A549 (cell line): ENCODE measurements around the gene ZDHHC24. TPM values are rescaled to one million over a fixed set of nuclear protein-coding genes. Genes with fewer than 3 reads are reported as not detected.

Experiments
- ATAC-seq, 2 experiments: fragments of 200-7000 bp in 1 of 2; fragments of >200 bp in 1 of 2; cut with Nextera tagmentation in 1 of 2; cut with Tn5 transposase in 1 of 2; 3 replicates each; pipeline versions ENCODE4 v1.8.0 to v1.9.1; 2018 to 2020; ENCODE audit warnings: mild to moderate bottlenecking in 1 of 2, moderate library complexity in 1 of 2
- CTCF ChIA-PET: fragments of 300-600 bp; sonication (Branson Sonifier 250); formaldehyde crosslinking; extraction: SDS; loops from one replicate; lab custom pipeline; 2021; ENCODE audit warnings: antibody characterized with exemption, inconsistent platforms; lab: Yijun Ruan, JAX
- POLR2A ChIA-PET: fragments of 350-600 bp; formaldehyde crosslinking; extraction: SDS; loops from one replicate; lab custom pipeline; 2021; ENCODE audit warnings: antibody characterized with exemption, inconsistent platforms; lab: Yijun Ruan, JAX
- DNase-seq, 2 experiments: peaks; one replicate each; pipeline versions ENCODE4 v3.0.0 to v3.0.0-alpha.2; 2011 to 2016; ENCODE audit warnings: low read depth in 1 of 2, low spot score in 1 of 2
- FAIRE-seq: peaks from 2 replicates; lab custom pipeline; 2011; peaks lifted over from hg19 to GRCh38; lab: Jason Lieb, UNC
- H3K27ac ChIP-seq, 2 experiments: fragments of >200 bp; sonication (Bioruptor Twin); formaldehyde crosslinking; 3 replicates each; pipeline ENCODE4 v1.5.1; 2016 to 2017
- H3K4me1 ChIP-seq: fragments of >200 bp; sonication (Bioruptor Twin); formaldehyde crosslinking; 3 replicates; pipeline ENCODE4 v1.6.1; 2016
- H3K4me2 ChIP-seq: fragments of >200 bp; sonication (Bioruptor Twin); formaldehyde crosslinking; 3 replicates; pipeline ENCODE4 v1.6.1; 2016
- H3K4me3 ChIP-seq: fragments of >200 bp; sonication (Bioruptor Twin); formaldehyde crosslinking; 3 replicates; pipeline ENCODE4 v1.5.1; 2016
- H3K9me3 ChIP-seq: fragments of >200 bp; sonication (Bioruptor Twin); formaldehyde crosslinking; 3 replicates; pipeline ENCODE4 v1.6.1; 2016
- CBX2 ChIP-seq: fragments of 200-600 bp; sonication (generic); IDR thresholded peaks from 2 replicates; pipeline ENCODE4 v1.6.1; 2016; ENCODE audit warnings: low read depth, mild to moderate bottlenecking, borderline replicate concordance
- CBX8 ChIP-seq: fragments of 200-600 bp; sonication (generic); IDR thresholded peaks from 2 replicates; pipeline ENCODE4 v1.6.1; 2016
- EHMT2 ChIP-seq: fragments of 200-600 bp; sonication (generic); IDR thresholded peaks from 2 replicates; pipeline ENCODE4 v1.6.1; 2016; ENCODE audit warnings: antibody characterized with exemption, low read depth, mild to moderate bottlenecking, moderate library complexity
- ESRRA ChIP-seq: fragments of 150-350 bp; IDR thresholded peaks from 2 replicates; pipeline ENCODE4 v1.6.1; 2014; ENCODE audit warnings: mild to moderate bottlenecking, low read length, borderline replicate concordance
- HDAC2 ChIP-seq: fragments of 200-600 bp; sonication (generic); IDR thresholded peaks from 2 replicates; pipeline ENCODE4 v1.6.1; 2016
- HEYL ChIP-seq: fragments of 250-450 bp; sonication (Bioruptor Pico); IDR thresholded peaks from 2 replicates; pipeline ENCODE4 v1.8.0; 2021; ENCODE audit warnings: mild to moderate bottlenecking, moderate library complexity
- HOXA7 ChIP-seq: fragments of 250-450 bp; sonication (Bioruptor Pico); IDR thresholded peaks from 2 replicates; pipeline ENCODE4 v1.5.0; 2020; ENCODE audit warnings: mild to moderate bottlenecking, moderate library complexity
- HOXB13 ChIP-seq: fragments of 250-450 bp; sonication (Bioruptor Pico); IDR thresholded peaks from 2 replicates; pipeline ENCODE4 v1.5.0; 2020; ENCODE audit warnings: low read depth, mild to moderate bottlenecking, moderate library complexity
- HOXB5 ChIP-seq: fragments of 250-450 bp; sonication (Bioruptor Pico); IDR thresholded peaks from 2 replicates; pipeline ENCODE4 v1.5.0; 2020; ENCODE audit warnings: mild to moderate bottlenecking, moderate library complexity
- JUN ChIP-seq, 2 experiments: fragments of >200 bp; sonication (Bioruptor Twin); formaldehyde crosslinking; IDR thresholded peaks; 2 replicates in 1 of 2; 3 replicates in 1 of 2; pipeline ENCODE4 v1.6.1; 2016 to 2017
- KDM5A ChIP-seq: fragments of 200-600 bp; sonication (generic); IDR thresholded peaks from 2 replicates; pipeline ENCODE4 v1.6.1; 2016; ENCODE audit warnings: antibody characterized with exemption, mild to moderate bottlenecking
- MAFK ChIP-seq: fragments of 450-650 bp; IDR thresholded peaks from 2 replicates; pipeline ENCODE4 v1.6.1; 2014; ENCODE audit not compliant: partially characterized antibody
- NFE2L2 ChIP-seq: fragments of 150-350 bp; conservative IDR thresholded peaks from 2 replicates; pipeline ENCODE4 v1.6.1; 2014; ENCODE audit warnings: low read length
- NR3C1 ChIP-seq: fragments of >200 bp; sonication (Bioruptor Twin); formaldehyde crosslinking; IDR thresholded peaks from 3 replicates; pipeline ENCODE4 v1.6.1; 2017
- PHF8 ChIP-seq: fragments of 200-600 bp; sonication (generic); IDR thresholded peaks from 2 replicates; pipeline ENCODE4 v1.6.1; 2016; ENCODE audit warnings: low read depth, mild to moderate bottlenecking, antibody characterized with exemption, moderate library complexity, borderline replicate concordance
- RAD21 ChIP-seq, 2 experiments: fragments of >200 bp in 1 of 2; sonication (Bioruptor Twin) in 1 of 2; formaldehyde crosslinking in 1 of 2; IDR thresholded peaks in 1 of 2; conservative IDR thresholded peaks in 1 of 2; 2 replicates in 1 of 2; 3 replicates in 1 of 2; pipeline ENCODE4 v1.6.1; 2012 to 2018; ENCODE audit warnings: inconsistent platforms in 1 of 2
- RARB ChIP-seq: fragments of 250-450 bp; sonication (Bioruptor Pico); IDR thresholded peaks from 2 replicates; pipeline ENCODE4 v1.8.0; 2021; ENCODE audit warnings: mild to moderate bottlenecking, moderate library complexity
- RNF2 ChIP-seq: fragments of 200-600 bp; sonication (generic); IDR thresholded peaks from 2 replicates; pipeline ENCODE4 v1.6.1; 2016; ENCODE audit warnings: low read depth, mild to moderate bottlenecking, antibody characterized with exemption, moderate library complexity, borderline replicate concordance
- WGBS: methylation state at CpG from one replicate; pipeline ENCODE4 v1.1.6; 2017; ENCODE audit errors: missing lambda C conversion rate; 5-methylcytosine and 5-hydroxymethylcytosine counted together
- polyA plus RNA-seq, 4 experiments: library from polyadenylated mRNA; depleted of rRNA in 3 of 4; stranded (reverse); fragments of >200 nt; fragmentation: RNase III in 1 of 4; extraction: RNeasy Plus Mini Kit Qiagen cat#74134 plus additional on column Dnase treatment in 1 of 4; gene quantifications; 2 replicates in 3 of 4; 3 replicates in 1 of 4; pipeline ENCODE4 v1.2.3, GENCODE V29; 2011 to 2017
- TF ChIP-seq, protein P1 (sequence below): fragments of 250-450 bp; sonication (Bioruptor Pico); IDR thresholded peaks from 2 replicates; pipeline ENCODE4 v1.5.0; 2020; ENCODE audit warnings: low read depth, mild to moderate bottlenecking, moderate library complexity
- TF ChIP-seq, protein P2 (sequence below): IDR thresholded peaks from 2 replicates; pipeline ENCODE4 v1.6.1; 2012; ENCODE audit warnings: low read depth, borderline replicate concordance
- TF ChIP-seq, protein P3 (sequence below): IDR thresholded peaks from 2 replicates; pipeline ENCODE4 v1.6.1; 2012

ZDHHC24 gene
- polyA plus RNA-seq, 2 of the 4 experiments (the other 2 are of a cell fraction): 8.6 to 8.7 TPM

DNA sequence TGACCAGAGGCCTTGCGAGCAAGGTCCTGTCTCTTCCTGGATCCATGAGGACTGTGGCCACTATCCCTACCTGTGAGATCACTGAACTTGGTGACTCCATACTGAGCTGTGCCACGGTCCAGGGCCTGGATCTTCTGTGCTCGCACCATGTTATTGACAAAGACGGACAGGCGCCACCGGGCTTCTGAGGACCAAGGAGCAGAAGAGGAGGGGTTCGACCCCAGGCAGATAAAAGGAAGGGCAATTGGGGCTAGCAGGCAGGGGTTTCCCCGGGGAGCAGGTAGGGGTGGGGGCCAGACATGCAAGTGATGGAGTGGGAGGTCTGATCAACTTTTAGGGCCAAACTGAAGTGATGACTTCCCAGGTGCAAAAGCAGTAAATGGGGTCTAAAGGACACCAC, 20.4 kb upstream of the ZDHHC24 start (continued):
- TF ChIP-seq NR3C1: no peak
- TF ChIP-seq, protein P1, sequence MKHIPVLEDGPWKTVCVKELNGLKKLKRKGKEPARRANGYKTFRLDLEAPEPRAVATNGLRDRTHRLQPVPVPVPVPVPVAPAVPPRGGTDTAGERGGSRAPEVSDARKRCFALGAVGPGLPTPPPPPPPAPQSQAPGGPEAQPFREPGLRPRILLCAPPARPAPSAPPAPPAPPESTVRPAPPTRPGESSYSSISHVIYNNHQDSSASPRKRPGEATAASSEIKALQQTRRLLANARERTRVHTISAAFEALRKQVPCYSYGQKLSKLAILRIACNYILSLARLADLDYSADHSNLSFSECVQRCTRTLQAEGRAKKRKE (CRISPR knock-in tag): no peak
- no peak for TF ChIP-seq MAFK
- TF ChIP-seq CBX8: no peak
- no peak for TF ChIP-seq KDM5A
- no peak for TF ChIP-seq HOXB13 (CRISPR knock-in tag)
- no peak for TF ChIP-seq HEYL (CRISPR knock-in tag)
- TF ChIP-seq, protein P2, sequence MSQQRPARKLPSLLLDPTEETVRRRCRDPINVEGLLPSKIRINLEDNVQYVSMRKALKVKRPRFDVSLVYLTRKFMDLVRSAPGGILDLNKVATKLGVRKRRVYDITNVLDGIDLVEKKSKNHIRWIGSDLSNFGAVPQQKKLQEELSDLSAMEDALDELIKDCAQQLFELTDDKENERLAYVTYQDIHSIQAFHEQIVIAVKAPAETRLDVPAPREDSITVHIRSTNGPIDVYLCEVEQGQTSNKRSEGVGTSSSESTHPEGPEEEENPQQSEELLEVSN: no peak
- no peak for TF ChIP-seq HDAC2

DNA sequence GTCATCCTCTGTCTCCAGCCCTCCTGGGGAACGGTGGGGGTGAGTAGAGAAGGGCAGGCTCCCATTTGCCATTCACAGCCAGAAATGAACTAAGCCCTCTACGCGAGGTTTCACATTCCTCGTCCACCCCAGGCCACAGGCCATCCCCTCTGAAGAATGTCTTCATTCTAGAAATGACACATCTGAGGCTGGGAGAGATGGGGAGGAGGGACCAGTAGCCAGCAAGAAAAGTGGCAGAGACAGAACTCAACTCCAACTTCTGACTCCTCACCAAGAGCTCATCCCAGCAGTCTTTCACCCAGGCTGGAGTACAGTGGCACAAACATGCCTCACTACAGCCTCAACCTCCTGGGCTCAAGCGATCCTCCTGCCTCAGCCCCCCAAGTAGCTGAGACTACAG, 19.1 kb upstream of the ZDHHC24 start:
- H3K27ac ChIP-seq: no peak overlapping the region
- H3K4me3 ChIP-seq: no peak overlapping the region
- TF ChIP-seq, protein P1 (CRISPR knock-in tag): no peak
- no peak for TF ChIP-seq CBX2
- no peak for TF ChIP-seq PHF8
- no peak for TF ChIP-seq RARB (CRISPR knock-in tag)
- no peak for TF ChIP-seq EHMT2
- TF ChIP-seq HEYL (CRISPR knock-in tag): no peak
- no peak for TF ChIP-seq HOXA7 (CRISPR knock-in tag)
- TF ChIP-seq RAD21 (conservative IDR thresholded peaks at IDR 0.05 in 1 of 2, IDR thresholded peaks at IDR 0.05 in 1 of 2): no peak
- TF ChIP-seq HOXB5 (CRISPR knock-in tag): no peak
- TF ChIP-seq RNF2: no peak
- TF ChIP-seq, protein P3, sequence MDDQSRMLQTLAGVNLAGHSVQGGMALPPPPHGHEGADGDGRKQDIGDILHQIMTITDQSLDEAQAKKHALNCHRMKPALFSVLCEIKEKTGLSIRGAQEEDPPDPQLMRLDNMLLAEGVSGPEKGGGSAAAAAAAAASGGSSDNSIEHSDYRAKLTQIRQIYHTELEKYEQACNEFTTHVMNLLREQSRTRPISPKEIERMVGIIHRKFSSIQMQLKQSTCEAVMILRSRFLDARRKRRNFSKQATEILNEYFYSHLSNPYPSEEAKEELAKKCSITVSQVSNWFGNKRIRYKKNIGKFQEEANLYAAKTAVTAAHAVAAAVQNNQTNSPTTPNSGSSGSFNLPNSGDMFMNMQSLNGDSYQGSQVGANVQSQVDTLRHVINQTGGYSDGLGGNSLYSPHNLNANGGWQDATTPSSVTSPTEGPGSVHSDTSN: no peak
- TF ChIP-seq JUN (IDR thresholded peaks at IDR 0.05): no peak
- no peak for TF ChIP-seq HDAC2
- CTCF ChIA-PET: interaction anchor here (1.0 to 1.5 kb wide), 2 partner anchors 13 to 156 kb away, joined by 4 read pairs; no protein-coding TSS in a partner anchor
- FAIRE-seq: no peak
- ATAC-seq: no peak
- WGBS: 86% methylated on average over 5 of the region's 5 CpGs
- POLR2A ChIA-PET: no interaction called here
- peaks cover 5% of the 10 kb centered on the region; the same call in 1 of the 3 replicates for H3K4me1 ChIP-seq
- no peak overlapping the region for H3K4me2 ChIP-seq
- no peak for DNase-seq
- H3K9me3 ChIP-seq: no peaks in the 10 kb centered on the region

DNA sequence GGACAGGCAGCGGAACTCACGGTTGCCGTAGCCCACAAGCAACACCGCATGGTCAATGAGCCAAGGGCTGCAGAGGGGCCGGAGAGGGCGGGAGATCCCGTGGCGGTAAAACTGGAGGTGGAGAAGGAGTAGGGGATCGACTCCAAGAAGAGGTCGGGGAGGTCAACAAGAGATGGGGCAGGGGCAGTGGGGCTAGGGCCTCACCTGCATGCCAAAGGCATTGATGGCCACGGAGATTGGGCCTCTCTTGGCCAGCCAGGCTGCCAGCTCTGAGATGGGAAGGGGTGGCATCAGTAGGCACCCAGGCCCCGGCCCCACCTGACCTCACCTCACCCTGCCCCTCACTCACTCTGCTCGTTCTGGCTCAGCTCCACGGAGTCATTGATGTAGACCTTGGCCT, 18.7 kb upstream of the ZDHHC24 start:
- ChIA-PET CTCF (interaction anchor here (1.0 to 1.5 kb wide), 2 partner anchors 13 to 155 kb away, joined by 4 read pairs; no protein-coding TSS in a partner anchor), POLR2A (no interaction called here)
- TF ChIP-seq ESRRA: no peak
- no peak for TF ChIP-seq NFE2L2
- DNase-seq (no peak), FAIRE-seq (no peak), ATAC-seq (no peak)
- H3K4me3 ChIP-seq: no peak overlapping the region
- peaks cover 5% of the 10 kb centered on the region; the same call in 1 of the 3 replicates for H3K4me1 ChIP-seq
- 86% methylated on average over 12 of the region's 14 CpGs for WGBS
- H3K9me3 ChIP-seq: no peaks in the 10 kb centered on the region
- H3K27ac ChIP-seq: no peak overlapping the region
- no peak overlapping the region for H3K4me2 ChIP-seq
